A673 (cell line): ENCODE results near the gene LRRFIP1.

Source experiments
- EZH2 ChIP-seq: fragments of 200-600 bp; sonication (generic); IDR thresholded peaks from 2 replicates; pipeline ENCODE4 v1.6.1; 2017; ENCODE audit warnings: borderline replicate concordance, low read depth, mild to moderate bottlenecking, mixed read lengths, antibody characterized with exemption, low read length; ENCODE audit not compliant: poor library complexity, severe bottlenecking
- TF ChIP-seq, protein P1 (sequence below): fragments of 300-800, 200-600 bp; sonication (generic); conservative IDR thresholded peaks from 2 replicates; pipeline ENCODE4 v1.5.1; 2017; ENCODE audit warnings: low read depth, mild to moderate bottlenecking, antibody characterized with exemption, low read length, moderate library complexity, mixed read lengths

- TF ChIP-seq EZH2 = no peak
- TF ChIP-seq, protein P1, sequence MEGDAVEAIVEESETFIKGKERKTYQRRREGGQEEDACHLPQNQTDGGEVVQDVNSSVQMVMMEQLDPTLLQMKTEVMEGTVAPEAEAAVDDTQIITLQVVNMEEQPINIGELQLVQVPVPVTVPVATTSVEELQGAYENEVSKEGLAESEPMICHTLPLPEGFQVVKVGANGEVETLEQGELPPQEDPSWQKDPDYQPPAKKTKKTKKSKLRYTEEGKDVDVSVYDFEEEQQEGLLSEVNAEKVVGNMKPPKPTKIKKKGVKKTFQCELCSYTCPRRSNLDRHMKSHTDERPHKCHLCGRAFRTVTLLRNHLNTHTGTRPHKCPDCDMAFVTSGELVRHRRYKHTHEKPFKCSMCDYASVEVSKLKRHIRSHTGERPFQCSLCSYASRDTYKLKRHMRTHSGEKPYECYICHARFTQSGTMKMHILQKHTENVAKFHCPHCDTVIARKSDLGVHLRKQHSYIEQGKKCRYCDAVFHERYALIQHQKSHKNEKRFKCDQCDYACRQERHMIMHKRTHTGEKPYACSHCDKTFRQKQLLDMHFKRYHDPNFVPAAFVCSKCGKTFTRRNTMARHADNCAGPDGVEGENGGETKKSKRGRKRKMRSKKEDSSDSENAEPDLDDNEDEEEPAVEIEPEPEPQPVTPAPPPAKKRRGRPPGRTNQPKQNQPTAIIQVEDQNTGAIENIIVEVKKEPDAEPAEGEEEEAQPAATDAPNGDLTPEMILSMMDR = no peak
Measured at GRCh38 chr2:237612527-237613357, 14.6 kb upstream of the LRRFIP1 start.
